ENCODE measurements around the gene CELA3B.
"Not testable (repeated sequence)": the region's sequence is repeated elsewhere in the genome, so short reads cannot be mapped to it uniquely, and the experiment has no call there.

CELA3B gene, protein sequence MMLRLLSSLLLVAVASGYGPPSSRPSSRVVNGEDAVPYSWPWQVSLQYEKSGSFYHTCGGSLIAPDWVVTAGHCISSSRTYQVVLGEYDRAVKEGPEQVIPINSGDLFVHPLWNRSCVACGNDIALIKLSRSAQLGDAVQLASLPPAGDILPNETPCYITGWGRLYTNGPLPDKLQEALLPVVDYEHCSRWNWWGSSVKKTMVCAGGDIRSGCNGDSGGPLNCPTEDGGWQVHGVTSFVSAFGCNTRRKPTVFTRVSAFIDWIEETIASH

DNA sequence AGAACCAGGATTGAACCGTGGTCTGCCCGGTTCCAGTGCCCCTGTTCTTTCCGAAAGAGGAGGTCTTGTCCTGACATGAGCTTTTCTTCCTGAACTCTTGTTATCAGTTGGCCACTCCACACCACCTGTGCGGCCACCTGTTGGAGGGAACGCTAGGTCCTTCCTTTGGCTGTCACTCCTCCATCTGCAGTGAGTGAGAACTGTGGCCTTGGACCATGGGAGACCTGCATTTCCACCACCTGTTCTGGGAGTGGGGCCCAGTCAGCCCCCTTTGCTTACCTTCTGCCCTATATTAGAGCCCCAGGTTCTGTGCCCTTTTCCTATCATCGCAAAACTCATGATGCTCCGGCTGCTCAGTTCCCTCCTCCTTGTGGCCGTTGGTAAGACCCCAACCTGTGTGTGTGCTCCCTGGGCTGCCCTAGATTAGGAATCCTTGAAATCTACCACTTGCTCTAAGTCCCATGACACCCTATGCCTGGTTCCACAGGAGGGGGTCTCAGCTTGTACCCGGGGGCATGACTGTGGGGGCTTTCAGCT lies at the start of gene CELA3B:
TSS of gene CELA3B (plus strand) at position 320 of the 537 bp plus-strand sequence. CDS start at position 338, 18 bp downstream.
- not testable (repeated sequence) for H3K4me1 ChIP-seq (ENCODE audit: low read length); H3K9me2 ChIP-seq (replicated peaks; ENCODE audit: insufficient read depth, low read length); H3K9me3 ChIP-seq (replicated peaks; ENCODE audit: insufficient read depth, low read length)

DNA sequence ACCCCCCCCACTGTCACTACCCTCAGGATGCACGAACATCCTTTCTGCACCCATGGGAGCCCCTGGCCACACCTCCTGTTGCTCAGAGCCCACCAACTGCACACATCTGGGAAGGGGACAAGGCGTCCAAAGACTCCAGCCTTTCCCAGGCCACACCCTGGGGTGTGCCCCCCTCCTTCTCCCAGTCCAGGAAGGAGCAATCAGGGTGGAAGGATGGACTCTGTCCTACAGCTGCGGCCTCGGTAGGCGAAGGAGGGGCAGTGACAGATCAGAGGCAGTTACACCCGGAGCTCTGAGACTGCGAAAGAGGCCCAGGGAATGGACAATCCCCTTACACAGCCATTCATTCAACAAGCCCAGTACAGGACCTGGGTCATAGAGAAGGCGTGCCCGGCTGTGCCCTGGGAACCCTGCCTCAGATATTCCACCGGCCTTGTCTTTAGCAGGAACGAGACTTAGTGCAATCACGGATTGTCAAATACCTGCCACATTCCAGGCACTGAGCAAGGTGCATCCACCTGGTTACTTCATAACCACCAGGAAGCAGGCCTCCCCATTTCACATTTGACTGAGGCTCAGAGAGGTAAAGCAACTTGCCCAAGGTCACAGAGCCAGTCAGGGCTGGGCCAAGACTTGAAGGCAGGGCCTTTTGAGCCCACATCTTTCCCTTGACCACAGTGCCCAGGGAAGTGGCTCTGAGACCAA lies 49.1 kb upstream of the CELA3B start:
- no peak overlapping the region for H3K4me2 ChIP-seq (ENCODE audit: low read depth, low read length)
- no peak for TF ChIP-seq EZH2 (optimal IDR thresholded peaks at IDR 0.05; ENCODE audit: low read depth, low read length)
- TF ChIP-seq EZH2phosphoT487 (IDR thresholded peaks at IDR 0.05; ENCODE audit: low read length): no peak
- TF ChIP-seq, protein P1, sequence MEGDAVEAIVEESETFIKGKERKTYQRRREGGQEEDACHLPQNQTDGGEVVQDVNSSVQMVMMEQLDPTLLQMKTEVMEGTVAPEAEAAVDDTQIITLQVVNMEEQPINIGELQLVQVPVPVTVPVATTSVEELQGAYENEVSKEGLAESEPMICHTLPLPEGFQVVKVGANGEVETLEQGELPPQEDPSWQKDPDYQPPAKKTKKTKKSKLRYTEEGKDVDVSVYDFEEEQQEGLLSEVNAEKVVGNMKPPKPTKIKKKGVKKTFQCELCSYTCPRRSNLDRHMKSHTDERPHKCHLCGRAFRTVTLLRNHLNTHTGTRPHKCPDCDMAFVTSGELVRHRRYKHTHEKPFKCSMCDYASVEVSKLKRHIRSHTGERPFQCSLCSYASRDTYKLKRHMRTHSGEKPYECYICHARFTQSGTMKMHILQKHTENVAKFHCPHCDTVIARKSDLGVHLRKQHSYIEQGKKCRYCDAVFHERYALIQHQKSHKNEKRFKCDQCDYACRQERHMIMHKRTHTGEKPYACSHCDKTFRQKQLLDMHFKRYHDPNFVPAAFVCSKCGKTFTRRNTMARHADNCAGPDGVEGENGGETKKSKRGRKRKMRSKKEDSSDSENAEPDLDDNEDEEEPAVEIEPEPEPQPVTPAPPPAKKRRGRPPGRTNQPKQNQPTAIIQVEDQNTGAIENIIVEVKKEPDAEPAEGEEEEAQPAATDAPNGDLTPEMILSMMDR (IDR thresholded peaks at IDR 0.05; ENCODE audit: low read length): no peak
- H3K9ac ChIP-seq (ENCODE audit: low read length): no peak overlapping the region
- no peaks in the 10 kb centered on the region for H3K27me3 ChIP-seq (replicated peaks; ENCODE audit: insufficient read depth, low read length)
- H3K9me2 ChIP-seq (replicated peaks; ENCODE audit: insufficient read depth, low read length): no peaks in the 10 kb centered on the region
- DNase-seq: no peak
- no peaks in the 10 kb centered on the region for H3K9me3 ChIP-seq (replicated peaks; ENCODE audit: insufficient read depth, low read length)
- no peaks in the 10 kb centered on the region for H4K20me1 ChIP-seq (ENCODE audit: insufficient read depth, low read length)
- H3K79me2 ChIP-seq (ENCODE audit: low read length): no peaks in the 10 kb centered on the region
- H3K4me3 ChIP-seq (ENCODE audit: low read length): no peak overlapping the region
- H3K27ac ChIP-seq (ENCODE audit: low read length): no peak overlapping the region
- no peaks in the 10 kb centered on the region for H3F3A ChIP-seq (ENCODE audit: insufficient read depth, low read length)
- no peak overlapping the region for H2AFZ ChIP-seq (ENCODE audit: low read length)
- H3K4me1 ChIP-seq (ENCODE audit: low read length): no peaks in the 10 kb centered on the region
- no peaks in the 10 kb centered on the region for H3K36me3 ChIP-seq (replicated peaks; ENCODE audit: insufficient read depth, low read length)

More for the DNA sequence above, at the start of gene CELA3B:
- H3K4me2 ChIP-seq (ENCODE audit: low read depth, low read length); H3K27ac ChIP-seq (ENCODE audit: low read length); H3K9ac ChIP-seq (ENCODE audit: low read length); H2AFZ ChIP-seq (ENCODE audit: low read length); H3K36me3 ChIP-seq (replicated peaks; ENCODE audit: insufficient read depth, low read length); H3F3A ChIP-seq (ENCODE audit: insufficient read depth, low read length); H3K79me2 ChIP-seq (ENCODE audit: low read length); H3K27me3 ChIP-seq (replicated peaks; ENCODE audit: insufficient read depth, low read length); H4K20me1 ChIP-seq (ENCODE audit: insufficient read depth, low read length); DNase-seq; H3K4me3 ChIP-seq (ENCODE audit: low read length): not testable (repeated sequence)

DNA sequence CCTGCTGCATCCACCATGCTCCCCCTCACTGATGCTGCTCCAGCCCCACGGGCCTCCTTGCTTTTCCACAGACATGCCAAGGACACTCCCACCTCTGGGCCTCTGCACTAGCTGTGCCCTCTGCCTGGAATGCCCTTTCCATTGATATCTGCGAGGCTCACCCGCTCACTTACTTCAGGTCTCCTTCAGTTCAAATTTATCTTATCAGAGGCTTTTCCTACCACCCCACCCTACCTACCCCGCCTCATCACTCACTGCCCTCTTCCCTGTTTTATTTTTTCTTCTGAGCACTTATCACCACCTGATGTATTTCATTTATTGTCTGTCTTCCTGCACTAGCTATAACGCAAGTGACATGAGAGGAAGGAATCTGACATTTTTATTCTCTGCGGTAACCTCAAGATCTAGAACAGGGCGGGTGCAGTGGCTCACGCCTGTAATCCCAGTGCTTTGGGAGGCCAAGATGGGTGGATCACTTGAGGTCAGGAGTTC lies 46.7 kb upstream of the CELA3B start:
- no peaks in the 10 kb centered on the region for H3F3A ChIP-seq (ENCODE audit: insufficient read depth, low read length)
- no peak overlapping the region for H3K4me3 ChIP-seq (ENCODE audit: low read length)
- no peaks in the 10 kb centered on the region for H3K9me3 ChIP-seq (replicated peaks; ENCODE audit: insufficient read depth, low read length)
- H3K36me3 ChIP-seq (replicated peaks; ENCODE audit: insufficient read depth, low read length): no peaks in the 10 kb centered on the region
- no peak for DNase-seq
- no peak overlapping the region for H2AFZ ChIP-seq (ENCODE audit: low read length)
- no peak overlapping the region for H3K4me2 ChIP-seq (ENCODE audit: low read depth, low read length)
- H3K4me1 ChIP-seq (ENCODE audit: low read length): no peaks in the 10 kb centered on the region
- H3K9me2 ChIP-seq (replicated peaks; ENCODE audit: insufficient read depth, low read length): no peaks in the 10 kb centered on the region
- H3K9ac ChIP-seq (ENCODE audit: low read length): no peak overlapping the region
- H3K27me3 ChIP-seq (replicated peaks; ENCODE audit: insufficient read depth, low read length): no peaks in the 10 kb centered on the region
- no peak overlapping the region for H3K27ac ChIP-seq (ENCODE audit: low read length)
- TF ChIP-seq EZH2 (optimal IDR thresholded peaks at IDR 0.05; ENCODE audit: low read depth, low read length) (no peak), EZH2phosphoT487 (IDR thresholded peaks at IDR 0.05; ENCODE audit: low read length) (no peak)
- TF ChIP-seq, protein P1 (IDR thresholded peaks at IDR 0.05; ENCODE audit: low read length): no peak
- H3K79me2 ChIP-seq (ENCODE audit: low read length): no peaks in the 10 kb centered on the region
- H4K20me1 ChIP-seq (ENCODE audit: insufficient read depth, low read length): no peaks in the 10 kb centered on the region
